ENCODE measurements around the gene PLEKHH1. TPM values are rescaled to one million over a fixed set of nuclear protein-coding genes. Genes with fewer than 3 reads are reported as not detected.

Gene PLEKHH1
- total RNA-seq, 4 donors from 2014 or later = 71.1 to 123 (median 79.7) TPM

- in situ Hi-C loops (cut with MboI; ENCODE audit: low pct_ligation_motif_present in 1 of 4, low pct_unique_long_range_greater_than_20kb in 1 of 4, low sequenced_read_pairs in 3 of 4) (no loop called here), intact Hi-C loops (cut with DNase I; ENCODE audit: low total_unique reads) (no loop called here)
- peaks cover 0 to 5% (median 0%) of the 10 kb centered on the region in 4 donors for H3K4me1 ChIP-seq
- no peak for DNase-seq
- WGBS, 2 donors (ENCODE audit: low coverage in 1 of 2) = 89 to 94% methylated on average over 2 to 5 of the region's 5 CpGs
- H3K36me3 ChIP-seq = peaks cover 0 to 21% (median 0%) of the 10 kb centered on the region in 4 donors
- H3K27me3 ChIP-seq = no peaks in the 10 kb centered on the region
- H3K4me3 ChIP-seq = no peak overlapping the region
- TF ChIP-seq POLR2AphosphoS5 (IDR thresholded peaks at IDR 0.05) = no peak
- TF ChIP-seq EP300 (IDR thresholded peaks at IDR 0.05; ENCODE audit: low read depth) = no peak
- TF ChIP-seq POLR2A (IDR thresholded peaks at IDR 0.05) = no peak
- no peak overlapping the region for H3K27ac ChIP-seq
- H3K9me3 ChIP-seq = no peaks in the 10 kb centered on the region
Measured at GRCh38 chr14:67547224-67547780, 14.2 kb downstream of the PLEKHH1 start.

DNA sequence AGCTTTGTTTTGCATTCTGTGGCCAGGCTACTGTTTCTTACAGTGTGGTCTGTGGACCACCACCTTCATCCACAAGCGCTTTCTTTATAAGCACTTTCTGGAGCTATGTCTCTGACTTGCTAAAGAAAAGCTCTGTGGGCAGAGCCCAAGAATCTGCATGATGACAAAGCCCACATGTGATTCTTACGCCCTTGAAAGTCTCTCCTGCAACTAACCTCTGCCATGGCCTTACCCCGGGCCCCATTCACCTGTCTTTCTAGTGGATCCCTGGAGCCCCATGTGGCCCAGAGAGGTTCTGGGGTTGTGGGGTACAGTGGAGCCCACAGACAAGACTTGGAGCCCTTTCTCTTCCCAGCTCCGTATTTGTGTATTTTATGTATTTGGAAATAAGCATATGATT, 16.6 kb downstream of the PLEKHH1 start:
- no peaks in the 10 kb centered on the region for H3K27me3 ChIP-seq
- WGBS, 2 donors (ENCODE audit: low coverage in 1 of 2) = 89 to 100% methylated on average over 3 to 4 of the region's 4 CpGs
- in situ Hi-C loops (cut with MboI; ENCODE audit: low pct_ligation_motif_present in 1 of 4, low pct_unique_long_range_greater_than_20kb in 1 of 4, low sequenced_read_pairs in 3 of 4) (loop anchor here in 2 of 4 donors (25.0 kb wide), 2 partner anchors 87 to 112 kb away; no protein-coding TSS in a partner anchor), intact Hi-C loops (cut with DNase I; ENCODE audit: low total_unique reads) (no loop called here)
- H3K4me3 ChIP-seq = no peak overlapping the region
- no peak for DNase-seq
- peaks cover 0 to 11% (median 0%) of the 10 kb centered on the region in 4 donors for H3K36me3 ChIP-seq
- no peaks in the 10 kb centered on the region for H3K4me1 ChIP-seq
- no peak overlapping the region for H3K27ac ChIP-seq
- TF ChIP-seq POLR2AphosphoS5 (IDR thresholded peaks at IDR 0.05) (no peak), CTCF (IDR thresholded peaks at IDR 0.05) (no peak), EP300 (IDR thresholded peaks at IDR 0.05; ENCODE audit: low read depth) (no peak), POLR2A (IDR thresholded peaks at IDR 0.05) (no peak)
- H3K9me3 ChIP-seq = no peaks in the 10 kb centered on the region

- in situ Hi-C loops (cut with MboI; ENCODE audit: low pct_ligation_motif_present in 1 of 4, low pct_unique_long_range_greater_than_20kb in 1 of 4, low sequenced_read_pairs in 3 of 4) (loop anchor here in 2 of 4 donors (25.0 kb wide), 2 partner anchors 89 to 114 kb away; no protein-coding TSS in a partner anchor), intact Hi-C loops (cut with DNase I; ENCODE audit: low total_unique reads) (no loop called here)
- H3K27me3 ChIP-seq = no peaks in the 10 kb centered on the region
- H3K4me3 ChIP-seq = no peak overlapping the region
- no peak for TF ChIP-seq CTCF (IDR thresholded peaks at IDR 0.05)
- no peak for TF ChIP-seq EP300 (IDR thresholded peaks at IDR 0.05; ENCODE audit: low read depth)
- no peak for TF ChIP-seq POLR2AphosphoS5 (IDR thresholded peaks at IDR 0.05)
- TF ChIP-seq POLR2A (IDR thresholded peaks at IDR 0.05) = no peak
- no peaks in the 10 kb centered on the region for H3K4me1 ChIP-seq
- 96% methylated on average over 3 of the region's 3 CpGs; no CpG with 5 or more reads in 1 of the 2 donors for WGBS, 2 donors (ENCODE audit: low coverage in 1 of 2)
- no peaks in the 10 kb centered on the region for H3K36me3 ChIP-seq
- DNase-seq = no peak
- H3K9me3 ChIP-seq = no peaks in the 10 kb centered on the region
- no peak overlapping the region for H3K27ac ChIP-seq
Measured at GRCh38 chr14:67551123-67551522, 18.0 kb downstream of the PLEKHH1 start.

- TF ChIP-seq POLR2A (IDR thresholded peaks at IDR 0.05) (no peak), POLR2AphosphoS5 (IDR thresholded peaks at IDR 0.05) (no peak), EP300 (IDR thresholded peaks at IDR 0.05; ENCODE audit: low read depth) (no peak), CTCF (IDR thresholded peaks at IDR 0.05) (no peak)
- no peaks in the 10 kb centered on the region for H3K9me3 ChIP-seq
- in situ Hi-C loops (cut with MboI; ENCODE audit: low pct_ligation_motif_present in 1 of 4, low pct_unique_long_range_greater_than_20kb in 1 of 4, low sequenced_read_pairs in 3 of 4) = loop anchor here in 2 of 4 donors (25.0 kb wide), 2 partner anchors 90 to 115 kb away; no protein-coding TSS in a partner anchor
- no peak for DNase-seq
- intact Hi-C loops (cut with DNase I; ENCODE audit: low total_unique reads) = no loop called here
- no peak overlapping the region for H3K27ac ChIP-seq
- no peaks in the 10 kb centered on the region for H3K27me3 ChIP-seq
- H3K36me3 ChIP-seq = no peaks in the 10 kb centered on the region
- no peaks in the 10 kb centered on the region for H3K4me1 ChIP-seq
- H3K4me3 ChIP-seq = no peak overlapping the region
- WGBS, 2 donors (ENCODE audit: low coverage in 1 of 2) = 88 to 100% methylated on average over 1 to 3 of the region's 3 CpGs
Measured at GRCh38 chr14:67551940-67552339, 18.9 kb downstream of the PLEKHH1 start.

Data from transverse colon (tissue), 4 donors.